Adrenal gland (tissue), 5 donors: ENCODE results near the gene NCOA5.

ENCODE experiments used
- CTCF ChIP-seq, 6 experiments: fragments of 450-650 bp in 4 of 6; fragments of 200-600 bp in 2 of 6; sonication (generic) in 1 of 6; IDR thresholded peaks; 1 replicate in 5 of 6; 2 replicates in 1 of 6; pipeline versions ENCODE4 v1.5.1 to v1.8.0; 2016 to 2021; ENCODE audit warnings: antibody characterized with exemption in 6 of 6, mild to moderate bottlenecking in 2 of 6, moderate library complexity in 1 of 6
- POLR2A ChIP-seq, 2 donors: fragments of 450-650 bp; IDR thresholded peaks; one replicate each; pipeline ENCODE4 v1.6.1; 2017; ENCODE audit warnings: antibody characterized with exemption in 2 of 2, mild to moderate bottlenecking in 2 of 2, moderate library complexity in 1 of 2
- donor health status: DM: no; HTN: no; CAD: no.

- TF ChIP-seq CTCF (IDR thresholded peaks at IDR 0.05), result no peak
- no peak for TF ChIP-seq POLR2A (IDR thresholded peaks at IDR 0.05)
Measured at GRCh38 chr20:46122516-46123481, 33.0 kb upstream of the NCOA5 start.
